Measurements from ENCODE around the gene LRCH1. TPM values are rescaled to one million over a fixed set of nuclear protein-coding genes. Genes with fewer than 3 reads are reported as not detected.

Gene LRCH1
- total RNA-seq, 1 donor from 2014 or later = 15.4 TPM

GRCh38 chr13:46593398-46593797, 40.4 kb downstream of the LRCH1 start:
- DNase-seq (ENCODE audit: low spot score) = no peak

DNA sequence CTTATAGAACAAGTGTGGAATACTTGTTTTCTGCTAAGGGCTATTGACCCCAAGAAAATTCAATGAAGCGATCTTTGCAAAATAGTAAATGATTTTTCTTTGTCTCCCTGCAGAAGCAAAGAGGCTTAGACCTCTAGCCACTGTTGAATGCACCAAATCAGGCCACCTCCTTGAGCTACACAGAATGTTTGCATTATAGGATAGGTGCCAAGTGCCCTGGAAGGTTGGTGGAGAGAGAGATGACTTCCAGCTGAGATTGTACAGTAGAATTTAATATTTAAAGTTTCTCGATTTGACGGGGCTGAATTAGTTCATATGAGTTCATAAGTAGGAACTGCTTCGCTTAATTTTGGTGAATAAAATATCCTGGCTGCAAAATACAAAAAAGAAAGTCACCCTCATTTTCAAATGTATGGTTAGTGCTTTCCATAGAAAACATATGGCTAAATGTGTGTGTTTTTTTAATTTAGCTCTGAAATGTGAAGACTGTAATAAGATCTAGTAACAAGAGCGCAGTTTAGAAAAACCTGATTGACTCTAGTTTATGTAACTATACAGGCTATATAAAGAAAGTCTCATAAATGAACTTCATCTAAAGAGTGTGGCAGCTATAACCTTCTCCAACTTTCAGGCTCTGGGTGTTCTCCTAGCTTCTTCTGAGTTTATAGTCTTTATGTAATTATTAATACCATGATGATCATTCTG, 41.6 kb downstream of the LRCH1 start:
- no peak for DNase-seq (ENCODE audit: low spot score)

DNA sequence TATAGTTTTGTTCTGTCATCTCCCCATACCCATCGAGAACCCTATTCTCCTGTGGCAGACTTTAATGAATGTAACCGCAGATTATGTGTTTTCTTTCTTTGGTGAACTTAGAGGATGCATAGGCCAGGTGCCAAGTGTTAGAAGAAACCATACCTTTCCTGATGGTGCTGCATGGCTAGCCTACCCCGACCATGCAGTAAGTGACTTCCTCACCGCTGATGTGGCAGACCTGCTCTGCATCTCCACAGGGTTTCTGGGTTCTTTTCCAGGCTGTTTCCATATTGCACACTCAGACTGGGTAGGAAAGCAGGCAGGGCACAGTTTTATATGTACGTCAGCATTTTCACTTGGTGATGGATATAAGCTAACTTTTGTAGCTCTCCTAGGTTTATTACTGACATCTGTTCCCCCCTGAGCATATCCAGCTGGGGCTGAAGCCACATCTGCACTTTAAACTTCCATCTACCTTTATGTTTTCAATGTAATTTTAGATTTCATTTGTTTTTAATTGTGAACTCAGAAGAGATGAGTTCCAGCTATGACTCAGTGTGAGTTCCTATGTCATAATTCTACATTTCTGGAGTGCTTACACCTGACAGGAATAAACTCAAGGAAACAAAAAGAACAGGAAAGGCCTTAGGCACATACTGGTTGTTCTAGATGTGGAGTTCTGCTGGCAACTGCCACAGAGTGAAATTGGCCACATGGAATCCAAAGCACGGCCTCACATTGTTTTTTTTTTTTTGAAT, 42.3 kb downstream of the LRCH1 start:
- no peak for DNase-seq (ENCODE audit: low spot score)

- DNase-seq (ENCODE audit: low spot score) = no peak
Measured at GRCh38 chr13:46595885-46596275, 42.9 kb downstream of the LRCH1 start.

DNA sequence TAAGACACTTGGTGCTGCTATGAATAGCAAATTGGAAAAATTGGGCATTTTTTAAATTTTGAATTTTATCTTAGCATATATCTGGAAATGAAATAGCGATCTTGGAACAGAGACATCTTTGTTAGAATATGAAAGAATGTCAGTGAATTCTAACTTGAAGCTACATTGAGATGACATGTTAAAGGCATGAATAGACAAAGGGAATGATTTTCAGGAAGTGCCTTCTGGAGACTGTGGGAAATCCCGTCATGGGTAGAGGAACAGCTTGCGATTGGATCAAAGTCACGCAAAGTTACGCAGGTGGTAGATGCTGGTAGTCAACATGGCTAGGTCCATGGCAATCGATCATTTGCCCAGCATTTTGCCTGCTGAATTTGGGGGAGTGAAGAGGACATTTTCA, 43.5 kb downstream of the LRCH1 start:
- DNase-seq (ENCODE audit: low spot score) = no peak

GRCh38 chr13:46598140-46598819, 45.3 kb downstream of the LRCH1 start:
- DNase-seq (ENCODE audit: low spot score) = no peak

DNA sequence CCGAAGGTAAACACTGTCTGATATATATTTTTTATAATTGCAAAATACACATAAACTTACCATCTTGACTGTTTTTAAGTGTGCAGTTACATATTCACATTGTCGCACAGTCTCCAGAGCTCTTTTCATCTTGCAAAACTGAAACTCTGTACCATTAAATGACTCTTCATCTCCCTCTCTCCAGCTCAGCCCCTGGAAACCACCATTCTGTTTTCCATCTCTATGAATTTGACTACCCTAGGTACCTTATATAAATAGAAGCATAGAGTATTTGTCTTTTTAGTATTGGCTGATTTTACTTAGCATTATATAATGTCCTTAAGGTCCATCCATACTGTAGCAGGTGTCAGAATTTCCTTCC, 45.8 kb downstream of the LRCH1 start:
- DNase-seq (ENCODE audit: low spot score) = no peak

DNA sequence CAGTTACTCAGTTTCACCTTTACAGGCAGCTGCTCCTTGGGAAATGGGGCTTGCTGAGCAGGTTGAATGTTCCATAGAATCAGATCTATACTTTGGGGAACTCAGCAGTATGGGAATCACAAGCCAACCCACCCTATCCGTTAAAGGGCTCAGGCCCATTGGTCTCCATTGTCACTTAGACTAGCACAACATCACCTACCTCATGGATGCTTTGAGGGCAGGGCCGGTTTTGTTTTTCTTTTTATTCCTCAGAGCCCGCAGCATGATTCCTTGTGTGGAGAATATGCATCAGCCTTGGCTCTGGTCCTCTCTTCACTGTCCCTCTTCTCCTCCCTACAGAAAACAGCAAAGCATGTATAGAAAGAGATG, 48.0 kb downstream of the LRCH1 start:
- no peak for DNase-seq (ENCODE audit: low spot score)

GRCh38 chr13:46602531-46602930, 49.6 kb downstream of the LRCH1 start:
- DNase-seq (ENCODE audit: low spot score) = no peak

DNA sequence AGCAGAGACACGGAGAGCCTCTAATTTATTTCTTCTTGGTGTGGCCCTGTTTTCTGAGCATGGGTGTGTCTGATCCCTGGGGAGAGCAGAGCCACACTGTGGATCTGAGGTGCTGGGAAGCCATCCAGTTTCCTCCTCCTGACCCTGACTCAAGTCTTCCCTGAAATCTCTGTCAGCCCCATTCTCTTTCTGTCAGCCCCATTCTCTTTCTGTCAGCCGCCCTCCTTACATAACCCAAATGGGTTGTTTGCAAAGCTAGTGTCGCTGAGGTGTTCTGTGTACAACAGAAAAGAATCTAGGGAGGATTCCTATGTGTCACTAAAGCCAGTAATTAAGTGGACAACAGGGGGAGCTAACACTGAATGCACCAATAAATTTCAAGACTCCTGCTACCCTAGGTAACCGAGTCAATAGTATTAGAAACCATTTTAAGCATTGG, 50.2 kb downstream of the LRCH1 start:
- DNase-seq (ENCODE audit: low spot score) = no peak

GRCh38 chr13:46604226-46604990, 51.4 kb downstream of the LRCH1 start:
- DNase-seq (ENCODE audit: low spot score) = no peak

- DNase-seq (ENCODE audit: low spot score) = no peak
Measured at GRCh38 chr13:46605076-46605824, 52.3 kb downstream of the LRCH1 start.

DNA sequence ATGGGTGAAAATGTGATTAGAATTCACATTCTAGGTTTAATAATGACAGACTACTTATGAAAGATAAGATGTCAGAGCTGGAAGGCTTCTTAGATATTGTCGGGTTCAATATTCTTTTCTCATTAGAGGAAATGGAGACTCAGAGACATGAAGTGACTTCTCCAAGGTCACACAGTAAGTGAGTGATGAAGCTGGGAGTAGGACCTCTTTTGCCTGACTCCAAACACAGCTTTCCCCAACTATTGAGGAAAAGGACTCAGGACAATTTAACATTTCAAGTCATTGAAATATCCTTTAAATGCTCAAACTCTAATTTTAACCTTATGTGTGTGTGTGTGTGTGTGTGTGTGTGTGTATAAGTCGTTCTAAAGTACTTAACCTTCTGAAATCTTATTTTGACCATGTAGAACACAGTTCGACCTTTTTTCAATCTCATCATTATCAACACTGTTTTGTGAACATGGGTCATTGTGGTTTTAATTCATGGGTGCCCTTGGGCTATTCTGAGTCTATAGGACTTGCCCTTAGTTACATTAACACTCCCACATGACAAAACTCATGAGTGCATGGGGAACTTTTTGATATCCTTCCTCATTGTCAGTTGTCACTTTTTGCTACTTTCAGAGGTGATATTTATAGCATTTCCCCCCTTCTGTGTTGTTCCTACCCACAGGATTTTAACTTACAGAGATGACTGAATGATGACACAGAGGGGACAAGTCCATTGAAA, 53.0 kb downstream of the LRCH1 start:
- DNase-seq (ENCODE audit: low spot score) = no peak

DNA sequence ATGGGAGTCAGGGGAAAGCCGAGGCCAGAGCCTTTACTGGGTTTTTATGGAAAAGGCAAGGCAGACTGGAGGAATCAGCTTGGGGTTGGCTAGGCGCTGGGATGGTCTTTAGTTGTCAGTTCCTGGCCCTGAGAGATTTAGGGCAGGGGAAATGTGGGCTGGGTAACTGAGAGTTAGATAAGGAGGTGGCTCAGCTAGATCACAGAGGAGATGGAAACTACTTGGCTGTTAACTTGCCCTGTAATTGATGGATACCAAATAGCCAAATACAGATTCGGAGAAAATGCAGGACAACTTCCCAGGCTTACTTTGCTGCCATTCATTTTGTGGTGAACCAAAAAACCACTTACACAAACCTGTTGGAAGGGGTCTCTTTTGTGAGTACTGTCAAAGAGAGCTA, 54.0 kb downstream of the LRCH1 start:
- DNase-seq (ENCODE audit: low spot score) = no peak

- DNase-seq (ENCODE audit: low spot score) = no peak
Measured at GRCh38 chr13:46607768-46608564, 55.0 kb downstream of the LRCH1 start.

DNA sequence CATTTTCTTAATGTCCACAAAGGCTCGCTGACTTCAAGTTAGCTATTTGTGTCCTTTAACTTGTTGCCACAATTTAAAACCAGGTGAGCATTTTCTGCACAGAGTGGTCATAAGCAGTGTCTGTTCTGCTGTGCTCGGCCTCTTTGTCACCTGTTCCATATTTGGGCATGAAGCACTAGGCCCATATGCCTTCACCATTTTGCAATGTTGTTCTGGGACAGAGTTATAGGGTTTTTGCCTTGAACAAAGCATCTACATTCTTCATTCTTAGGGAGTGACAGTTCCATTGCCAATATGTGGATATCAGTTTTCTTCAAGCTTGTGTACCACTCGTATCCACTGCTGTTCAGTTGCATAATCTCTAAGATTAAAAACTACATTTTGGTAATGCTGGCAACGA, 56.1 kb downstream of the LRCH1 start:
- no peak for DNase-seq (ENCODE audit: low spot score)

GRCh38 chr13:46609726-46610125, 56.8 kb downstream of the LRCH1 start:
- no peak for DNase-seq (ENCODE audit: low spot score)

- no peak for DNase-seq (ENCODE audit: low spot score)
Measured at GRCh38 chr13:46612267-46612666, 59.3 kb downstream of the LRCH1 start.

- no peak for DNase-seq (ENCODE audit: low spot score)
Measured at GRCh38 chr13:46613409-46614049, 60.6 kb downstream of the LRCH1 start.
